Heart right ventricle (tissue), 16 donors: ENCODE data around the gene GTPBP6. TPM values are rescaled to one million over a fixed set of nuclear protein-coding genes. Genes with fewer than 3 reads are reported as not detected.
"Not testable (repeated sequence)": the region's sequence is repeated elsewhere in the genome, so short reads cannot be mapped to it uniquely, and the experiment has no call there.

ENCODE experiments used
- ATAC-seq, 8 donors: fragments of 200-7000 bp; cut with Tn5 transposase; one replicate each; pipeline ENCODE4 v1.9.1; 2020; ENCODE audit warnings: mild to moderate bottlenecking in 8 of 8, moderate library complexity in 8 of 8, moderate number of reproducible peaks in 1 of 8
- DNase-seq, 2 donors: peaks; one replicate each; pipeline ENCODE4 v3.0.0-alpha.2; 2020
- H3K27ac ChIP-seq, 10 donors: fragments of 200-600 bp; sonication (generic) in 2 of 10; one replicate each; pipeline versions ENCODE4 v1.5.0 to v1.8.0; 2020 to 2022; ENCODE audit warnings: mild to moderate bottlenecking in 3 of 10
- H3K27me3 ChIP-seq, 7 donors: fragments of 200-600 bp; one replicate each; pipeline ENCODE4 v1.8.0; 2021 to 2022; ENCODE audit warnings: mild to moderate bottlenecking in 2 of 7
- H3K36me3 ChIP-seq, 9 donors: fragments of 200-600 bp; sonication (generic) in 1 of 9; one replicate each; pipeline versions ENCODE4 v1.5.0 to v1.8.0; 2020 to 2022; ENCODE audit warnings: mild to moderate bottlenecking in 2 of 9
- H3K4me1 ChIP-seq, 9 donors: fragments of 200-600 bp; sonication (generic) in 1 of 9; one replicate each; pipeline versions ENCODE4 v1.5.0 to v1.8.0; 2020 to 2022; ENCODE audit warnings: mild to moderate bottlenecking in 4 of 9
- H3K4me3 ChIP-seq, 10 donors: fragments of 200-600 bp; sonication (generic) in 2 of 10; one replicate each; pipeline versions ENCODE4 v1.5.0 to v1.8.0; 2020 to 2022; ENCODE audit warnings: mild to moderate bottlenecking in 7 of 10, moderate library complexity in 2 of 10
- H3K9me3 ChIP-seq, 11 donors: fragments of 200-600 bp in 10 of 11; sonication (generic) in 2 of 11; one replicate each; pipeline versions ENCODE4 v1.5.0 to v1.8.0; 2013 to 2022; ENCODE audit warnings: mild to moderate bottlenecking in 2 of 11, control low read depth in 1 of 11, moderate library complexity in 1 of 11
- WGBS, 2 donors: extraction: QIAGEN DNeasy Blood & Tissue Kit; methylation state at CpG; one replicate each; pipeline ENCODE4 v1.1.7; 2013; ENCODE audit warnings: inconsistent platforms in 1 of 2; 5-methylcytosine and 5-hydroxymethylcytosine counted together
- intact Hi-C, 10 donors: fragments of 100-400 bp; cut with DNase I; formaldehyde crosslinking; loops; one replicate each; pipeline versions ENCODE4 v1.11.1 to v1.14.2; 2022
- polyA plus RNA-seq, 2 donors: library from polyadenylated mRNA; stranded (reverse); fragments of 200-250 nt; gene quantifications; one replicate each; pipeline ENCODE4 v1.2.3, GENCODE V29; 2013
- total RNA-seq, 10 donors: library from RNA; stranded (reverse); fragmentation: NEBNext Ultra II Directional in 3 of 10; extraction: Animal tissue kit (Norgen Biotek cat#: 25700) in 3 of 10; gene quantifications; one replicate each; pipeline versions ENCODE4 v1.2.1 to v1.2.4, GENCODE V29; 2021 to 2023
- TF ChIP-seq, protein P1 (sequence below), 9 donors: fragments of 200-600 bp; sonication (generic) in 2 of 9; IDR thresholded peaks; one replicate each; pipeline versions ENCODE4 v1.5.0 to v1.8.0; 2021 to 2022; ENCODE audit warnings: antibody characterized with exemption in 9 of 9, mild to moderate bottlenecking in 5 of 9, moderate library complexity in 1 of 9
- donor health status: Arrhythmogenic right ventricular cardiomyopathy.
- donor health status: ischemic (EF 13 %, LVEDD 7.1; RV severe dilation, severe dysfunction).
- donor health status: healthy with polysubstance abuse.
- donor health status: DM: no; HTN: yes; CAD: no.
- donor health status: DM: no; HTN: no; CAD: no.
- donor health status: ischemic (EF 25% LVEDD 6.9; RV normal size, moderate dysfunction).
- donor health status: ischemic (EF 25% LVEDD 5.7; RV mildly dilated, moderate dysfunction).
- donor health status: healthy.
- donor health status: DM: yes; HTN: yes; CAD: no.
- donor health status: Ischemic cardiomyopathy.
- donor health status: ischemic (EF 35%, LVEDD 5.7; RV mildly dilated, moderate dysfunction).
- donor health status: nonischemic (EF 11% LVEDD 7.7; RV severe dilation, severe dysfunction).
- donor health status: DM: yes; HTN: yes; CAD: no.
- donor health status: PGD.
- donor health status: ischemic (EF 29% LVEDD 5.4; RV normal size, mild dysfunction).
- donor health status: nonischemic (EF 23%, LVEDD 6.1; RV moderate dilation, normal function).

GTPBP6 gene
- total and polyA plus RNA-seq, 12 donors, result 29.8 to 103 (median 46.3) TPM

- Histone ChIP-seq H3K4me3 (no peak overlapping the region), H3K4me1 (peaks cover 0 to 15% (median 11%) of the 10 kb centered on the region in 9 donors), H3K27ac (no peak overlapping the region), H3K9me3 (no peaks in the 10 kb centered on the region), H3K36me3 (peaks cover 0 to 20% (median 6%) of the 10 kb centered on the region in 9 donors), H3K27me3 (peaks cover 0 to 40% (median 10%) of the 10 kb centered on the region in 7 donors)
- no peak for DNase-seq
- ATAC-seq, result no peak
- intact Hi-C loops, result no loop called here
- TF ChIP-seq, protein P1, sequence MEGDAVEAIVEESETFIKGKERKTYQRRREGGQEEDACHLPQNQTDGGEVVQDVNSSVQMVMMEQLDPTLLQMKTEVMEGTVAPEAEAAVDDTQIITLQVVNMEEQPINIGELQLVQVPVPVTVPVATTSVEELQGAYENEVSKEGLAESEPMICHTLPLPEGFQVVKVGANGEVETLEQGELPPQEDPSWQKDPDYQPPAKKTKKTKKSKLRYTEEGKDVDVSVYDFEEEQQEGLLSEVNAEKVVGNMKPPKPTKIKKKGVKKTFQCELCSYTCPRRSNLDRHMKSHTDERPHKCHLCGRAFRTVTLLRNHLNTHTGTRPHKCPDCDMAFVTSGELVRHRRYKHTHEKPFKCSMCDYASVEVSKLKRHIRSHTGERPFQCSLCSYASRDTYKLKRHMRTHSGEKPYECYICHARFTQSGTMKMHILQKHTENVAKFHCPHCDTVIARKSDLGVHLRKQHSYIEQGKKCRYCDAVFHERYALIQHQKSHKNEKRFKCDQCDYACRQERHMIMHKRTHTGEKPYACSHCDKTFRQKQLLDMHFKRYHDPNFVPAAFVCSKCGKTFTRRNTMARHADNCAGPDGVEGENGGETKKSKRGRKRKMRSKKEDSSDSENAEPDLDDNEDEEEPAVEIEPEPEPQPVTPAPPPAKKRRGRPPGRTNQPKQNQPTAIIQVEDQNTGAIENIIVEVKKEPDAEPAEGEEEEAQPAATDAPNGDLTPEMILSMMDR (IDR thresholded peaks at IDR 0.05), result no peak
- WGBS, 2 donors, result 82 to 93% methylated on average over 14 to 18 of the region's 23 CpGs
These were observed 10.8 kb upstream of the GTPBP6 start for GRCh38 chrX:329291-329910.

GRCh38 chrX:327660-328126 lies 9.1 kb upstream of the GTPBP6 start:
- Histone ChIP-seq H3K9me3 (no peaks in the 10 kb centered on the region), H3K4me1 (peaks cover 0 to 21% (median 12%) of the 10 kb centered on the region in 9 donors), H3K4me3 (no peak overlapping the region), H3K27ac (no peak overlapping the region), H3K27me3 (peaks cover 0 to 43% (median 10%) of the 10 kb centered on the region in 7 donors), H3K36me3 (peaks cover 0 to 3% (median 0%) of the 10 kb centered on the region in 9 donors)
- TF ChIP-seq, protein P1 (IDR thresholded peaks at IDR 0.05), result no peak
- intact Hi-C loops, result no loop called here
- no peak for DNase-seq
- 84 to 88% methylated on average over 33 of the region's 33 CpGs for WGBS, 2 donors
- no peak for ATAC-seq

DNA sequence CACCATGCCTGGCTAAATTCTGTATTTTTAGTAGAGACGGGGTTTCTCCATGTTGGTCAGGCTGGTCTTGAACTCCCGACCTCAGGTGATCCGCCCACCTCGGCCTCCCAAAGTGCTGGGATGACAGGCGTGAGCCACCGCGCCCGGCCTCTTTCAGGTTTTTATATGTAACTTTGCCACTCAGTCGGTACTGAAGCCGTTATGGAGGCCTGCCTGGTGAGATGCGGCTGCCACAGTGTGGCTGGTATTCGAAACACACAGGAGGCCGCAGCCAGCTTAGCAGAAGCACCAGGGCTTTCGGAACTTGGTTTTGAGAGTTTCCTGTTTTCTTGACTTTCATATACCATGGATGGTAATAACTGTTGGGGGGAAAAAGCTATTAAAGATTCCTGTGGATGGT lies 6.1 kb upstream of the GTPBP6 start:
- H3K4me1 ChIP-seq, result peaks cover 6 to 20% (median 14%) of the 10 kb centered on the region in 9 donors

DNA sequence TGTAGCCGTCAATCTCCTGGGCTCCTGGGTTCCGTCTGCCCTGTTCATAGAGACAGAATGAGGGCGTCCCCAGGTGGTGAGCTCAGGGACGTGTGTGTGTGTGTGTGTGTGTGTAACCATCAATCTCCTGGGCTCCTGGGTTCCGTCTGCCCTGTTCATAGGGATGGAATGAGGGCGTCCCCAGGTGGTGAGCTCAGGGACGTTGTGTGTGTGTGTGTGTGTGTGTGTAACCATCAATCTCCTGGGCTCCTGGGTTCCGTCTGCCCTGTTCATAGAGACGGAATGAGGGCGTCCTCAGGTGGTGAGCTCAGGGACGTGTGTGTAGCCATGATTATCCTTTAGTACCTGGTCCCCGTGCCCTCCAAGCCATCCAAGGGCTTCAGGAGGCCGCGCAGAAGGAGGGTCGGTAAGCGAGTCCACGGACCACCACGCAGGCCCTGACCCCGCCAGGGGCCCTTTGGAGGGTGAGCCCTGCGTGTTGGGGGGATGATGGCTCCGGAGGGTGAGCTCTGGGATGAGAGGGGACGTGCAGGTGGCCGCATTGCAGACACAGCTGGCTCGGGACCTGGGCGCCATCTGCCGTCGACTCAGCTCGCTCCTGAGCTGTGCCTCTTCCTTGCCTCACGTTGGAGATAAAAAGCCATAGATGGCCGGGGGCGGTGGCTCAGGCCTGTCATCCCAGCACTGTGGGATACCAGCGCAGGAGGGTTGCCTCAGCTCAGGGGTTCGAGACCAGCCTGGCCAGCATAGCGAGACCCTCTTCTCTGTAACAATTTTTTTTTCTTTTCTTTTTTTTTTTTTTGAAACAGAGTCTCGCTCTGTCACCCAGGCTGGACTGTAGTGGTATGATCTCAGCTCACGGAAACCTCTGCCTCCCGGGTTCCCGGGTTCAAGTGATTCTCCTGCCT lies 5.4 kb upstream of the GTPBP6 start:
- ATAC-seq (peak in 7 of 8 donors; percentile 0 to 65 (median 34)), DNase-seq (no peak)
- no peaks in the 10 kb centered on the region for H3K36me3 ChIP-seq
- no peak overlapping the region for H3K27ac ChIP-seq
- H3K9me3 ChIP-seq, result no peaks in the 10 kb centered on the region
- peaks cover 0 to 28% (median 3%) of the 10 kb centered on the region in 7 donors for H3K27me3 ChIP-seq
- intact Hi-C loops, result no loop called here
- H3K4me1 ChIP-seq, result peaks cover 6 to 24% (median 16%) of the 10 kb centered on the region in 9 donors
- TF ChIP-seq, protein P1 (IDR thresholded peaks at IDR 0.05), result peak in 4 of 9 donors; percentile 7 to 41 (median 20)
- WGBS, 2 donors, result 70 to 74% methylated on average over 38 of the region's 38 CpGs
- H3K4me3 ChIP-seq, result no peak overlapping the region

More for the DNA sequence above, 6.1 kb upstream of the GTPBP6 start:
- ATAC-seq, H3K4me3 ChIP-seq, H3K36me3 ChIP-seq, intact Hi-C loops, H3K27ac ChIP-seq, DNase-seq, H3K9me3 ChIP-seq: not testable (repeated sequence)
- 88 to 89% methylated on average over 14 of the region's 14 CpGs for WGBS, 2 donors
- peaks cover 0 to 28% (median 3%) of the 10 kb centered on the region in 7 donors for H3K27me3 ChIP-seq
